ENCODE data around the gene SMNDC1.

GRCh38 chr10:110337906-110338305 is 33.2 kb upstream of the SMNDC1 start:
- TF ChIP-seq CTCF (IDR thresholded peaks at IDR 0.05) (no peak), POLR2AphosphoS5 (IDR thresholded peaks at IDR 0.05) (no peak), EP300 (IDR thresholded peaks at IDR 0.05) (no peak)

Data from gastroesophageal sphincter (tissue), 3 donors.